Ishikawa (cell line): ENCODE results near the gene LRRC63.

Experiments used
- CREB1 ChIP-seq: IDR thresholded peaks from 2 replicates; pipeline ENCODE4 v1.6.1; 2012; ENCODE audit warnings: low read depth
- FOXM1 ChIP-seq: IDR thresholded peaks from 2 replicates; pipeline ENCODE4 v1.6.1; 2012; ENCODE audit warnings: low read depth, borderline replicate concordance
- NFIC ChIP-seq: IDR thresholded peaks from 2 replicates; pipeline ENCODE4 v1.6.1; 2012
- RAD21 ChIP-seq: IDR thresholded peaks from 2 replicates; pipeline ENCODE4 v1.6.1; 2012; ENCODE audit warnings: low read depth
- TAF1 ChIP-seq: IDR thresholded peaks from 2 replicates; pipeline ENCODE4 v1.6.1; 2012; ENCODE audit warnings: low read depth, mild to moderate bottlenecking
- TEAD4 ChIP-seq: IDR thresholded peaks from 2 replicates; pipeline ENCODE4 v1.6.1; 2012
- ZBTB7A ChIP-seq: IDR thresholded peaks from 2 replicates; pipeline ENCODE4 v1.6.1; 2012; ENCODE audit warnings: low read depth
- TF ChIP-seq, protein P1 (sequence below): IDR thresholded peaks from 2 replicates; pipeline ENCODE4 v1.6.1; 2012
- TF ChIP-seq, protein P2 (sequence below): IDR thresholded peaks from 2 replicates; pipeline ENCODE4 v1.6.1; 2012
- TF ChIP-seq, protein P3 (sequence below): IDR thresholded peaks from 2 replicates; pipeline ENCODE4 v1.6.1; 2012; ENCODE audit warnings: low read depth, mild to moderate bottlenecking

DNA sequence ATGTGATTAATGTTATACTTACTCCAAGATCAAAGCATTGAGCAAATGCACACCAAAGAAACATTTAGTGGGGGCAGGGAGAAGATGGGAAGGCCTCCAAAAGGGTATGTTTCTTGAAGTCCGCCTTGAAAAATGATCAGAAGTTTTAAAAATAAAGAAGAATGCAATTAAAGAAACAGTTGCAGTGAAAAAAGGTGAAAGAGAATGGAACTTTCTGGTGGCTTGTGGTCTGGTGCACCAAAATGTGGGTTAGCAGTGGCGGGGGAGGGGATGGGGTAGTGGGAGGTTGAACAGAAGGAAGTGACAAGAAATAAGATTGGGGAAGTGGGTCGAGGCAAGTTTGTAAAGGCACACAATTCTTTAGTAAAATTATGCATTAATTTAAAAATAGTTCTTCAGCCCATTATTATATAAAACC is 32.2 kb upstream of the LRRC63 start:
- TF ChIP-seq TAF1, result no peak
- no peak for TF ChIP-seq CREB1
- TF ChIP-seq, protein P1, sequence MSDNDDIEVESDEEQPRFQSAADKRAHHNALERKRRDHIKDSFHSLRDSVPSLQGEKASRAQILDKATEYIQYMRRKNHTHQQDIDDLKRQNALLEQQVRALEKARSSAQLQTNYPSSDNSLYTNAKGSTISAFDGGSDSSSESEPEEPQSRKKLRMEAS, result no peak
- no peak for TF ChIP-seq RAD21
- no peak for TF ChIP-seq ZBTB7A
- TF ChIP-seq, protein P2, sequence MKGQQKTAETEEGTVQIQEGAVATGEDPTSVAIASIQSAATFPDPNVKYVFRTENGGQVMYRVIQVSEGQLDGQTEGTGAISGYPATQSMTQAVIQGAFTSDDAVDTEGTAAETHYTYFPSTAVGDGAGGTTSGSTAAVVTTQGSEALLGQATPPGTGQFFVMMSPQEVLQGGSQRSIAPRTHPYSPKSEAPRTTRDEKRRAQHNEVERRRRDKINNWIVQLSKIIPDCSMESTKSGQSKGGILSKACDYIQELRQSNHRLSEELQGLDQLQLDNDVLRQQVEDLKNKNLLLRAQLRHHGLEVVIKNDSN, result no peak
- no peak for TF ChIP-seq NFIC
- no peak for TF ChIP-seq FOXM1
- no peak for TF ChIP-seq TEAD4
- TF ChIP-seq, protein P3, sequence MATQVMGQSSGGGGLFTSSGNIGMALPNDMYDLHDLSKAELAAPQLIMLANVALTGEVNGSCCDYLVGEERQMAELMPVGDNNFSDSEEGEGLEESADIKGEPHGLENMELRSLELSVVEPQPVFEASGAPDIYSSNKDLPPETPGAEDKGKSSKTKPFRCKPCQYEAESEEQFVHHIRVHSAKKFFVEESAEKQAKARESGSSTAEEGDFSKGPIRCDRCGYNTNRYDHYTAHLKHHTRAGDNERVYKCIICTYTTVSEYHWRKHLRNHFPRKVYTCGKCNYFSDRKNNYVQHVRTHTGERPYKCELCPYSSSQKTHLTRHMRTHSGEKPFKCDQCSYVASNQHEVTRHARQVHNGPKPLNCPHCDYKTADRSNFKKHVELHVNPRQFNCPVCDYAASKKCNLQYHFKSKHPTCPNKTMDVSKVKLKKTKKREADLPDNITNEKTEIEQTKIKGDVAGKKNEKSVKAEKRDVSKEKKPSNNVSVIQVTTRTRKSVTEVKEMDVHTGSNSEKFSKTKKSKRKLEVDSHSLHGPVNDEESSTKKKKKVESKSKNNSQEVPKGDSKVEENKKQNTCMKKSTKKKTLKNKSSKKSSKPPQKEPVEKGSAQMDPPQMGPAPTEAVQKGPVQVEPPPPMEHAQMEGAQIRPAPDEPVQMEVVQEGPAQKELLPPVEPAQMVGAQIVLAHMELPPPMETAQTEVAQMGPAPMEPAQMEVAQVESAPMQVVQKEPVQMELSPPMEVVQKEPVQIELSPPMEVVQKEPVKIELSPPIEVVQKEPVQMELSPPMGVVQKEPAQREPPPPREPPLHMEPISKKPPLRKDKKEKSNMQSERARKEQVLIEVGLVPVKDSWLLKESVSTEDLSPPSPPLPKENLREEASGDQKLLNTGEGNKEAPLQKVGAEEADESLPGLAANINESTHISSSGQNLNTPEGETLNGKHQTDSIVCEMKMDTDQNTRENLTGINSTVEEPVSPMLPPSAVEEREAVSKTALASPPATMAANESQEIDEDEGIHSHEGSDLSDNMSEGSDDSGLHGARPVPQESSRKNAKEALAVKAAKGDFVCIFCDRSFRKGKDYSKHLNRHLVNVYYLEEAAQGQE, result no peak
